Keratinocyte (primary cell): Measurements from ENCODE around the gene NXPH3. TPM values are rescaled to one million over a fixed set of nuclear protein-coding genes. Genes with fewer than 3 reads are reported as not detected.

ENCODE experiments used
- DNase-seq: peaks from one replicate; pipeline ENCODE4 v3.0.0-alpha.2; 2011; ENCODE audit warnings: low read depth, missing footprints, low spot score
- FAIRE-seq: peaks from 2 replicates; lab custom pipeline; 2011; peaks lifted over from hg19 to GRCh38; lab: Jason Lieb, UNC
- H2AFZ ChIP-seq: 2 replicates; pipeline ENCODE4 v1.6.0; 2012; ENCODE audit warnings: low read length, control low read depth, inconsistent platforms; ENCODE audit not compliant: control insufficient read depth
- H3K27ac ChIP-seq: 2 replicates; pipeline ENCODE4 v1.5.1; 2011; ENCODE audit warnings: low read length; ENCODE audit not compliant: control insufficient read depth, insufficient read depth
- H3K27me3 ChIP-seq: 3 replicates; pipeline ENCODE4 v1.6.0; 2011; ENCODE audit warnings: low read length; ENCODE audit not compliant: control insufficient read depth, insufficient read depth; ENCODE audit errors: extremely low read depth
- H3K36me3 ChIP-seq, 2 experiments: 2 replicates in 1 of 2; 3 replicates in 1 of 2; pipeline ENCODE4 v1.5.1; 2011; ENCODE audit warnings: low read length in 2 of 2, mild to moderate bottlenecking in 1 of 2; ENCODE audit not compliant: control insufficient read depth in 2 of 2, insufficient read depth in 2 of 2; ENCODE audit errors: extremely low read depth in 1 of 2
- H3K4me1 ChIP-seq: 3 replicates; pipeline ENCODE4 v1.5.1; 2011; ENCODE audit warnings: low read length; ENCODE audit not compliant: control insufficient read depth, insufficient read depth; ENCODE audit errors: extremely low read depth
- H3K4me2 ChIP-seq: 3 replicates; pipeline ENCODE4 v1.6.0; 2011; ENCODE audit warnings: low read depth, low read length; ENCODE audit not compliant: control insufficient read depth, insufficient read depth; ENCODE audit errors: extremely low read depth
- H3K4me3 ChIP-seq, 3 experiments: fragments of 200-600 bp in 1 of 3; sonication (generic) in 1 of 3; 2 replicates in 2 of 3; 3 replicates in 1 of 3; pipeline ENCODE4 v1.5.1; 2011 to 2016; ENCODE audit warnings: low read length in 3 of 3, mild to moderate bottlenecking in 3 of 3, control low read depth in 2 of 3, inconsistent platforms in 1 of 3, low read depth in 1 of 3, mixed read lengths in 1 of 3, mixed run types in 1 of 3, moderate library complexity in 1 of 3; ENCODE audit not compliant: control insufficient read depth in 2 of 3, insufficient read depth in 2 of 3; ENCODE audit errors: extremely low read depth in 1 of 3
- H3K79me2 ChIP-seq: 2 replicates; pipeline ENCODE4 v1.6.0; 2012; ENCODE audit warnings: low read length; ENCODE audit not compliant: control insufficient read depth, insufficient read depth
- H3K9ac ChIP-seq: 3 replicates; pipeline ENCODE4 v1.6.0; 2011; ENCODE audit warnings: low read length; ENCODE audit not compliant: control insufficient read depth, insufficient read depth; ENCODE audit errors: extremely low read depth
- H3K9me1 ChIP-seq: 3 replicates; pipeline ENCODE4 v1.6.0; 2011; ENCODE audit warnings: low read length; ENCODE audit not compliant: control insufficient read depth, insufficient read depth; ENCODE audit errors: extremely low read depth
- H3K9me3 ChIP-seq: 2 replicates; pipeline ENCODE4 v1.5.1; 2012; ENCODE audit warnings: low read depth, low read length; ENCODE audit not compliant: control insufficient read depth
- H4K20me1 ChIP-seq: 3 replicates; pipeline ENCODE4 v1.6.0; 2011; ENCODE audit warnings: low read length; ENCODE audit not compliant: control insufficient read depth, insufficient read depth; ENCODE audit errors: extremely low read depth
- EZH2 ChIP-seq: IDR thresholded peaks from one replicate; pipeline ENCODE4 v1.6.1; 2012; ENCODE audit warnings: inconsistent platforms, mild to moderate bottlenecking, low read length, moderate library complexity
- dilution Hi-C: fragments of 300-500 bp; cut with MboI; formaldehyde crosslinking; loops from one replicate; pipeline ENCODE4 v1.7.0; 2020; ENCODE audit warnings: low sequenced_read_pairs; ENCODE audit not compliant: extremely low pct_ligation_motif_present
- polyA plus RNA-seq, 5 experiments: library from polyadenylated mRNA; depleted of rRNA in 3 of 5; stranded (reverse) in 3 of 5; stranded (forward) in 1 of 5; unstranded in 1 of 5; fragments of >200 nt; gene quantifications; 1 replicate in 1 of 5; 2 replicates in 3 of 5; 3 replicates in 1 of 5; pipeline versions ENCODE4 v1.2.1 to v1.2.3, GENCODE V29; 2011 to 2012; ENCODE audit warnings: missing spikeins in 2 of 5, low read depth in 1 of 5, low replicate concordance in 1 of 5
- TF ChIP-seq, protein P1 (sequence below), 3 experiments: IDR thresholded peaks in 1 of 3; conservative IDR thresholded peaks in 1 of 3; optimal IDR thresholded peaks in 1 of 3; 2 replicates in 2 of 3; 3 replicates in 1 of 3; pipeline versions ENCODE3 to v1.5.1; 2011; ENCODE audit warnings: low read length in 3 of 3, mild to moderate bottlenecking in 3 of 3, moderate library complexity in 2 of 3, control low read depth in 1 of 3, inconsistent platforms in 1 of 3; ENCODE audit not compliant: insufficient read depth in 2 of 3; ENCODE audit errors: extremely low read depth in 1 of 3

Gene NXPH3
- polyA plus RNA-seq, 1 donor (not counting 4 experiments of a cell fraction or from before 2014, with no cell fraction given): 0.12 TPM

DNA sequence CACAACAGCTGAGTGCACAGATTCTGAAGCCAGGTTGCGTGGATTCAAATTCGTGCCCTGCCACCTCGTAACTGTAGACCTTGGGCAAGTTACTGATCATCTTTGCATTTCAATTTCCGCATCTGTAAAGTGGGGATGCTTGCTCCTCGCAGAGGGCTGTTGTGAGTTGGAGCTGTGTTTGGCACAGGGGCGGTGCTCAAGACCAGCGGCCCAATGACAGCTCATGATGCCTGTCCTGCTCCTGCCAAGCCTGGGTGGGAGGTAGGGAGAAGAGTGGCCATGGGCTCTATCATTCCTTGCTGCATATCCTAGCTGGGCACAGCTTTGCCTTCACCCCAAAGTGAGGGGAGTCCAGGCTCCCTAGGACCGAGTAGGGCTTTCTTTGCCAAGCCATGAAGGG, 12.6 kb downstream of the NXPH3 start:
- no peaks in the 10 kb centered on the region for H3K36me3 ChIP-seq
- no peaks in the 10 kb centered on the region for H3K79me2 ChIP-seq
- no peak overlapping the region for H2AFZ ChIP-seq
- TF ChIP-seq, protein P1, sequence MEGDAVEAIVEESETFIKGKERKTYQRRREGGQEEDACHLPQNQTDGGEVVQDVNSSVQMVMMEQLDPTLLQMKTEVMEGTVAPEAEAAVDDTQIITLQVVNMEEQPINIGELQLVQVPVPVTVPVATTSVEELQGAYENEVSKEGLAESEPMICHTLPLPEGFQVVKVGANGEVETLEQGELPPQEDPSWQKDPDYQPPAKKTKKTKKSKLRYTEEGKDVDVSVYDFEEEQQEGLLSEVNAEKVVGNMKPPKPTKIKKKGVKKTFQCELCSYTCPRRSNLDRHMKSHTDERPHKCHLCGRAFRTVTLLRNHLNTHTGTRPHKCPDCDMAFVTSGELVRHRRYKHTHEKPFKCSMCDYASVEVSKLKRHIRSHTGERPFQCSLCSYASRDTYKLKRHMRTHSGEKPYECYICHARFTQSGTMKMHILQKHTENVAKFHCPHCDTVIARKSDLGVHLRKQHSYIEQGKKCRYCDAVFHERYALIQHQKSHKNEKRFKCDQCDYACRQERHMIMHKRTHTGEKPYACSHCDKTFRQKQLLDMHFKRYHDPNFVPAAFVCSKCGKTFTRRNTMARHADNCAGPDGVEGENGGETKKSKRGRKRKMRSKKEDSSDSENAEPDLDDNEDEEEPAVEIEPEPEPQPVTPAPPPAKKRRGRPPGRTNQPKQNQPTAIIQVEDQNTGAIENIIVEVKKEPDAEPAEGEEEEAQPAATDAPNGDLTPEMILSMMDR (optimal IDR thresholded peaks at IDR 0.05 in 1 of 3, IDR thresholded peaks at IDR 0.05 in 1 of 3, conservative IDR thresholded peaks at IDR 0.05 in 1 of 3; ENCODE audit: extremely low read depth in 1 of 3, insufficient read depth in 2 of 3, low read length in 3 of 3): no peak
- TF ChIP-seq EZH2: no peak
- H4K20me1 ChIP-seq: no peaks in the 10 kb centered on the region
- no peak overlapping the region for H3K4me2 ChIP-seq
- H3K9ac ChIP-seq: no peak overlapping the region
- H3K27ac ChIP-seq: no peak overlapping the region
- FAIRE-seq (no peak), DNase-seq (no peak)
- no peak overlapping the region for H3K4me3 ChIP-seq
- no peaks in the 10 kb centered on the region for H3K27me3 ChIP-seq
- H3K9me1 ChIP-seq: no peaks in the 10 kb centered on the region
- H3K9me3 ChIP-seq: no peaks in the 10 kb centered on the region
- no peaks in the 10 kb centered on the region for H3K4me1 ChIP-seq
- dilution Hi-C loops: no loop called here

DNA sequence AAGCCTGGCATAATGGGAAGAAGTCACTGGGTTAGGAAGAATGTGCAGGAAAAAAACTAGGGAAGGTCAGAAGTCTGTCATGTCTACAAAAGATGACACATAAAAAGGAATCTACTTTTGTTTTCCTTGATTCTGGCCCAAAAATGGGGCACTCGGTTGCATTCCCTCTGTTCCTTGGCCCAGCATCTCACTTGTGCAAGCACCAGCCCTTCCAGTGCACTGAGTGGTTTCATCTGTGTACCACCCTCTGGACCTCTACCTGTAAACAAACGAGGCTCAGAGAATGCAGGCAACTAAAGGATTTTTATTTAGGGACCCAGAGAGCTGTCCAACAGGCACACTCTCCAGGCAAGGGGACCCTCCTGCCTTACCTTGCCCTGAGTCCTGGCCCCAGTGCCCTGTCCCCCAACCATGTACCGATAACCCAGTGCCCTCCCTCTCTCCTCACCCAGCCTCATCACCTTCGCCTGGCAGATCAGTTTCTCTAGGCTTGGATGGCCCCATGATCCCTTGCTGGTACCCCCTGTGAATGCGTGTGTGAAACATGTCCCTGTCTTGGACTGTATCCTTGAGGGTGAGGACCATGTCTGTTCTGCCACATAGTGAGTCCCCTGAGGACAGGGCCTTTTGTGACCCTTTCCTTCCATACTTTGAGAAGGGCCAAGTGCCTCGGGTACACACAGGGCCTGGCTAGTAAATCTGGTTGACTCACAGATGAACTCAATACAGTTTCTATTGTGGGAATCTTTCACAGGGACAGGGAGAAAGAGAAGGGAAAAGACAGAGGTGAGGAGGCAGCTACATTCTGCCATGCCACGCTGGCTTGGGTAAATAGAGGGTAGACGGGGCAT, 13.3 kb downstream of the NXPH3 start:
- H3K9me3 ChIP-seq: no peaks in the 10 kb centered on the region
- H3K9ac ChIP-seq: no peak overlapping the region
- H3K4me2 ChIP-seq: no peak overlapping the region
- no peaks in the 10 kb centered on the region for H4K20me1 ChIP-seq
- H3K27me3 ChIP-seq: no peaks in the 10 kb centered on the region
- FAIRE-seq (no peak), DNase-seq (no peak)
- H3K27ac ChIP-seq: no peak overlapping the region
- no peak for TF ChIP-seq EZH2
- TF ChIP-seq, protein P1 (optimal IDR thresholded peaks at IDR 0.05 in 1 of 3, IDR thresholded peaks at IDR 0.05 in 1 of 3, conservative IDR thresholded peaks at IDR 0.05 in 1 of 3; ENCODE audit: extremely low read depth in 1 of 3, insufficient read depth in 2 of 3, low read length in 3 of 3): no peak
- H3K79me2 ChIP-seq: no peaks in the 10 kb centered on the region
- H3K4me3 ChIP-seq: no peak overlapping the region
- no peak overlapping the region for H2AFZ ChIP-seq
- H3K4me1 ChIP-seq: no peaks in the 10 kb centered on the region
- dilution Hi-C loops: no loop called here
- no peaks in the 10 kb centered on the region for H3K9me1 ChIP-seq
- H3K36me3 ChIP-seq: no peaks in the 10 kb centered on the region
